Neural cell (in vitro differentiated cells): ENCODE data around the gene TBC1D14. TPM values are rescaled to one million over a fixed set of nuclear protein-coding genes. Genes with fewer than 3 reads are reported as not detected.

ENCODE experiments used
- H2AFZ ChIP-seq: fragments of 200-600, 300-800 bp; sonication (generic), shearing (Covaris generic); 2 replicates; pipeline ENCODE4 v1.6.0; 2014; ENCODE audit warnings: low read depth, mild to moderate bottlenecking, antibody characterized with exemption, low read length, moderate library complexity
- H3F3A ChIP-seq: fragments of 200-600 bp; shearing (Covaris generic); 2 replicates; pipeline ENCODE4 v1.6.1; 2016; ENCODE audit warnings: mild to moderate bottlenecking, moderate library complexity, mixed read lengths, antibody characterized with exemption, low read length; ENCODE audit not compliant: insufficient read depth, poor library complexity, severe bottlenecking
- H3K27ac ChIP-seq: fragments of 200-600, 300-800 bp; sonication (generic), shearing (Covaris generic); 2 replicates; pipeline ENCODE4 v1.5.1; 2014; ENCODE audit warnings: mild to moderate bottlenecking, low read length, moderate library complexity
- H3K27me3 ChIP-seq: fragments of 300-800, 200-600 bp; sonication (generic), shearing (Covaris generic); 2 replicates; pipeline ENCODE4 v1.6.0; 2014; ENCODE audit warnings: mild to moderate bottlenecking, low read depth, low read length, moderate library complexity; ENCODE audit not compliant: insufficient read depth
- H3K36me3 ChIP-seq: fragments of 300-800, 200-600 bp; sonication (generic), shearing (Covaris generic); 2 replicates; pipeline ENCODE4 v1.5.1; 2014; ENCODE audit warnings: mild to moderate bottlenecking, antibody characterized with exemption, low read length, moderate library complexity; ENCODE audit not compliant: insufficient read depth
- H3K4me2 ChIP-seq: fragments of 300-800, 200-600 bp; sonication (generic), shearing (Covaris generic); 2 replicates; pipeline ENCODE4 v1.6.0; 2014; ENCODE audit warnings: mild to moderate bottlenecking, low read length
- H3K4me3 ChIP-seq: fragments of 300-800, 200-600 bp; sonication (generic), shearing (Covaris generic); 2 replicates; pipeline ENCODE4 v1.5.1; 2014; ENCODE audit warnings: mild to moderate bottlenecking, low read length, moderate library complexity
- H3K79me2 ChIP-seq: fragments of 200-600 bp; shearing (Covaris generic); replicated peaks from 2 replicates; pipeline ENCODE4 v1.6.0; 2014; ENCODE audit warnings: mild to moderate bottlenecking, low read length, moderate library complexity; ENCODE audit not compliant: insufficient read depth
- H3K9ac ChIP-seq: fragments of 300-800, 200-600 bp; sonication (generic), shearing (Covaris generic); 2 replicates; pipeline ENCODE4 v1.6.1; 2016; ENCODE audit warnings: mild to moderate bottlenecking, low read length, mixed read lengths
- H3K9me2 ChIP-seq: fragments of 200-600 bp; shearing (Covaris generic); 2 replicates; pipeline ENCODE4 v1.6.1; 2016; ENCODE audit warnings: mild to moderate bottlenecking, low read length, mixed read lengths; ENCODE audit not compliant: insufficient read depth
- H3K9me3 ChIP-seq: fragments of 200-600, 300-800 bp; sonication (generic), shearing (Covaris generic); 2 replicates; pipeline ENCODE4 v1.6.1; 2016; ENCODE audit warnings: mild to moderate bottlenecking, mixed run types, low read length, moderate library complexity, mixed read lengths
- H4K20me1 ChIP-seq: fragments of 200-600 bp; shearing (Covaris generic); 2 replicates; pipeline ENCODE4 v1.6.1; 2016; ENCODE audit warnings: mild to moderate bottlenecking, mixed run types; ENCODE audit not compliant: insufficient read depth
- EP300 ChIP-seq: fragments of 450-650 bp; conservative IDR thresholded peaks from 2 replicates; pipeline ENCODE4 v1.6.1; 2014; ENCODE audit warnings: antibody characterized with exemption, mild to moderate bottlenecking, moderate library complexity; ENCODE audit not compliant: poor library complexity, severe bottlenecking
- EZH2 ChIP-seq: fragments of 200-600, 300-800 bp; shearing (Covaris generic), sonication (generic); IDR thresholded peaks from 2 replicates; pipeline ENCODE4 v1.6.1; 2014; ENCODE audit warnings: antibody characterized with exemption, low read length, borderline replicate concordance, mild to moderate bottlenecking; ENCODE audit not compliant: insufficient read depth, poor library complexity, severe bottlenecking
- MXI1 ChIP-seq: fragments of 450-650 bp; conservative IDR thresholded peaks from 2 replicates; pipeline ENCODE4 v1.6.1; 2014; ENCODE audit warnings: antibody characterized with exemption, mild to moderate bottlenecking; ENCODE audit not compliant: poor library complexity, severe bottlenecking
- POLR2AphosphoS5 ChIP-seq: IDR thresholded peaks from 2 replicates; pipeline ENCODE4 v1.6.1; 2012
- RAD21 ChIP-seq: fragments of 450-650 bp; conservative IDR thresholded peaks from 2 replicates; pipeline ENCODE4 v1.6.1; 2014; ENCODE audit warnings: antibody characterized with exemption, mild to moderate bottlenecking, moderate library complexity
- SMC3 ChIP-seq: fragments of 450-650 bp; conservative IDR thresholded peaks from 2 replicates; pipeline ENCODE4 v1.6.1; 2014; ENCODE audit warnings: antibody characterized with exemption, mild to moderate bottlenecking, moderate library complexity; ENCODE audit not compliant: poor library complexity
- TAF1 ChIP-seq: IDR thresholded peaks from 2 replicates; pipeline ENCODE4 v1.6.1; 2012; ENCODE audit warnings: low read depth
- polyA plus RNA-seq: library from polyadenylated mRNA; depleted of rRNA; stranded (reverse); fragments of >200 nt; gene quantifications from 2 replicates; pipeline ENCODE4 v1.2.3, GENCODE V29; 2014
- TF ChIP-seq, protein P1 (sequence below): IDR thresholded peaks from 2 replicates; pipeline ENCODE4 v1.6.1; 2012; ENCODE audit warnings: borderline replicate concordance
- TF ChIP-seq, protein P2 (sequence below): fragments of 450-650 bp; IDR thresholded peaks from 2 replicates; pipeline ENCODE4 v1.5.1; 2014; ENCODE audit warnings: antibody characterized with exemption, mild to moderate bottlenecking, moderate library complexity; ENCODE audit not compliant: poor library complexity, severe bottlenecking

Gene TBC1D14
- polyA plus RNA-seq, 1 donor from 2014 or later: 125 TPM

- Histone ChIP-seq H4K20me1 (peaks cover 10% of the 10 kb centered on the region), H3K4me2 (no peak overlapping the region), H3K27ac (no peak overlapping the region), H3K27me3 (no peaks in the 10 kb centered on the region), H3K9me2 (no peaks in the 10 kb centered on the region), H3K4me3 (peak overlapping the region; percentile 100), H3K9me3 (no peaks in the 10 kb centered on the region), H3F3A (no peaks in the 10 kb centered on the region), H2AFZ (no peak overlapping the region), H3K79me2 (peaks cover 43% of the 10 kb centered on the region), H3K36me3 (no peaks in the 10 kb centered on the region), H3K9ac (no peak overlapping the region)
- TF ChIP-seq, protein P1, sequence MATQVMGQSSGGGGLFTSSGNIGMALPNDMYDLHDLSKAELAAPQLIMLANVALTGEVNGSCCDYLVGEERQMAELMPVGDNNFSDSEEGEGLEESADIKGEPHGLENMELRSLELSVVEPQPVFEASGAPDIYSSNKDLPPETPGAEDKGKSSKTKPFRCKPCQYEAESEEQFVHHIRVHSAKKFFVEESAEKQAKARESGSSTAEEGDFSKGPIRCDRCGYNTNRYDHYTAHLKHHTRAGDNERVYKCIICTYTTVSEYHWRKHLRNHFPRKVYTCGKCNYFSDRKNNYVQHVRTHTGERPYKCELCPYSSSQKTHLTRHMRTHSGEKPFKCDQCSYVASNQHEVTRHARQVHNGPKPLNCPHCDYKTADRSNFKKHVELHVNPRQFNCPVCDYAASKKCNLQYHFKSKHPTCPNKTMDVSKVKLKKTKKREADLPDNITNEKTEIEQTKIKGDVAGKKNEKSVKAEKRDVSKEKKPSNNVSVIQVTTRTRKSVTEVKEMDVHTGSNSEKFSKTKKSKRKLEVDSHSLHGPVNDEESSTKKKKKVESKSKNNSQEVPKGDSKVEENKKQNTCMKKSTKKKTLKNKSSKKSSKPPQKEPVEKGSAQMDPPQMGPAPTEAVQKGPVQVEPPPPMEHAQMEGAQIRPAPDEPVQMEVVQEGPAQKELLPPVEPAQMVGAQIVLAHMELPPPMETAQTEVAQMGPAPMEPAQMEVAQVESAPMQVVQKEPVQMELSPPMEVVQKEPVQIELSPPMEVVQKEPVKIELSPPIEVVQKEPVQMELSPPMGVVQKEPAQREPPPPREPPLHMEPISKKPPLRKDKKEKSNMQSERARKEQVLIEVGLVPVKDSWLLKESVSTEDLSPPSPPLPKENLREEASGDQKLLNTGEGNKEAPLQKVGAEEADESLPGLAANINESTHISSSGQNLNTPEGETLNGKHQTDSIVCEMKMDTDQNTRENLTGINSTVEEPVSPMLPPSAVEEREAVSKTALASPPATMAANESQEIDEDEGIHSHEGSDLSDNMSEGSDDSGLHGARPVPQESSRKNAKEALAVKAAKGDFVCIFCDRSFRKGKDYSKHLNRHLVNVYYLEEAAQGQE: no peak
- TF ChIP-seq SMC3: no peak
- TF ChIP-seq TAF1: no peak
- no peak for TF ChIP-seq RAD21
Observed at GRCh38 chr4:7045961-7046921, 136.6 kb downstream of the TBC1D14 start.

- H3K4me3 ChIP-seq: no peak overlapping the region
- no peaks in the 10 kb centered on the region for H3F3A ChIP-seq
- no peaks in the 10 kb centered on the region for H3K27me3 ChIP-seq
- TF ChIP-seq TAF1 (no peak), SMC3 (no peak), EP300 (no peak), RAD21 (no peak), POLR2AphosphoS5 (no peak), MXI1 (no peak), EZH2 (no peak)
- TF ChIP-seq, protein P2, sequence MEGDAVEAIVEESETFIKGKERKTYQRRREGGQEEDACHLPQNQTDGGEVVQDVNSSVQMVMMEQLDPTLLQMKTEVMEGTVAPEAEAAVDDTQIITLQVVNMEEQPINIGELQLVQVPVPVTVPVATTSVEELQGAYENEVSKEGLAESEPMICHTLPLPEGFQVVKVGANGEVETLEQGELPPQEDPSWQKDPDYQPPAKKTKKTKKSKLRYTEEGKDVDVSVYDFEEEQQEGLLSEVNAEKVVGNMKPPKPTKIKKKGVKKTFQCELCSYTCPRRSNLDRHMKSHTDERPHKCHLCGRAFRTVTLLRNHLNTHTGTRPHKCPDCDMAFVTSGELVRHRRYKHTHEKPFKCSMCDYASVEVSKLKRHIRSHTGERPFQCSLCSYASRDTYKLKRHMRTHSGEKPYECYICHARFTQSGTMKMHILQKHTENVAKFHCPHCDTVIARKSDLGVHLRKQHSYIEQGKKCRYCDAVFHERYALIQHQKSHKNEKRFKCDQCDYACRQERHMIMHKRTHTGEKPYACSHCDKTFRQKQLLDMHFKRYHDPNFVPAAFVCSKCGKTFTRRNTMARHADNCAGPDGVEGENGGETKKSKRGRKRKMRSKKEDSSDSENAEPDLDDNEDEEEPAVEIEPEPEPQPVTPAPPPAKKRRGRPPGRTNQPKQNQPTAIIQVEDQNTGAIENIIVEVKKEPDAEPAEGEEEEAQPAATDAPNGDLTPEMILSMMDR: no peak
- TF ChIP-seq, protein P1: no peak
- no peak overlapping the region for H3K4me2 ChIP-seq
- H4K20me1 ChIP-seq: peaks cover 10% of the 10 kb centered on the region
- H3K9ac ChIP-seq: no peak overlapping the region
- H2AFZ ChIP-seq: no peak overlapping the region
- H3K9me2 ChIP-seq: no peaks in the 10 kb centered on the region
- no peaks in the 10 kb centered on the region for H3K36me3 ChIP-seq
- H3K9me3 ChIP-seq: no peaks in the 10 kb centered on the region
- peaks cover 43% of the 10 kb centered on the region for H3K79me2 ChIP-seq
- H3K27ac ChIP-seq: no peak overlapping the region
Observed at GRCh38 chr4:7046971-7047370, 137.3 kb downstream of the TBC1D14 start.
